ENCODE measurements around the gene VPS8.

DNA sequence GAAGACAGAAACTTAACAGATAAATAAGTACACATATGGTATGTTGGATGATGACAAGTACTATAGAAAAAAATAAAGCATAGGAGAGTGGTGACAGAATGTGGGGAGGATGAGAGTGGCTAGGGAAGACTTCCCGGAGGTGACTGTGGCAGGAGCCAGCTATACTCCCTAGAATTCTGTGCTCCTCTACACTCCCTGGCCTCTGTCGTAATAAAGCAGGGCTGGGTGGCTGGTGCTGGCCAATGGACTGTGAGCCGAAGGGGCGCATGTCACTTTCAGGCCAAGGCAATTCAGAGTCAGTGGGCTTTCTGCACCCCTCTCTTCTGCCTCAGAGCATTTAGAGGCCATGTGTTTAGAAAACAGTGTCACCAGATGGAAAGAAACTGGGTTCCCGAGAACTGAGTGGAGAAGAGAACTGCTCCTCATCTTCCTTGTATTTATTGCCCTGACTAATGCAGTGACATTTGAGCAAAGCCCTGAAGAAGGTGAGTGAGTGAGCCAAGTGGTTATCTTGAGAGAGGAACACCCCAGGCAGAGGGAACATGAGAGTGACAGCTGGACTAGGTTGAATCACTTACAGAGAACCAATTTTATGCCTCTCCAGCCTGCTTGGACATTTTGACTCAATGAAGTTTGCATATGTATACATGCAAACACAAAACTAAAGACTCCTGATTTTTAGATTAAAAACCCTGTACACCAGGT is 5.2 kb upstream of the VPS8 start:
- no peak for TF ChIP-seq POLR2AphosphoS5 (IDR thresholded peaks at IDR 0.05; ENCODE audit: low read depth, low read length)
- no peak for TF ChIP-seq TAF1 (IDR thresholded peaks at IDR 0.05; ENCODE audit: low read depth, low read length)

All from GM12891 (cell line).